Measurements from ENCODE around the gene DDX27.
"Not testable (repeated sequence)": the region's sequence is repeated elsewhere in the genome, so short reads cannot be mapped to it uniquely, and the experiment has no call there.

Gene DDX27

GRCh38 chr20:49219091-49219923, at the start of gene DDX27:
Gene DDX27 (plus strand): TSS chr20:49219416. CDS start chr20:49219449, 33 bp downstream.
- Mint-ChIP-seq H3K4me3 (peak within 1 kb of the TSS; percentile 99), H3K36me3 (ENCODE audit: low read depth) (peaks cover 43% of the 10 kb centered on the region), H3K27ac (peak within 1 kb of the TSS; percentile 98), H3K9me3 (no peaks in the 10 kb centered on the region), H3K4me1 (ENCODE audit: low read depth) (peaks cover 35% of the 10 kb centered on the region), H3K27me3 (peaks cover 3% of the 10 kb centered on the region)

DNA sequence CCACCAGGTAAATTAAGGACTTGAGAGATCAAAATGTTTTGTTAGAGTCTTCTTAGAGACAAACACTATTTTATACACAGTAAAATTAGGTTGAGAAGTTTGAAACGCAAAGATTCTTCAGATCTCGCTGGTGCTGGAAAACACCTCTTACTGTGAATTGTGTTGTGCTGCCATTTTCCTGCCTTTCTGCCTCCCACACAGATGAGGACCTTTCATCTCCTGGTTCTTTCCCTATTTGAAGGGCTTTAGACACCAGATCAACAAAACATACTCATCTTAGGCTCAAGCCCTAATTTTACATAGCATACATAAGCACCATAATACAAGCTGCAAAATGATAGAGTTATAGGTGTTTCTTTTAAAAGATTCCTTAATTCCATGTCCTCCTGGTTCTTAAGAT, 49.7 kb upstream of the DDX27 start:
- H3K27me3 Mint-ChIP-seq, result no peaks in the 10 kb centered on the region
- H3K4me3 Mint-ChIP-seq, result no peak overlapping the region
- H3K27ac Mint-ChIP-seq, result peak overlapping the region; percentile 24
- peaks cover 64% of the 10 kb centered on the region for H3K4me1 Mint-ChIP-seq (ENCODE audit: low read depth)
- peaks cover 51% of the 10 kb centered on the region for H3K36me3 Mint-ChIP-seq (ENCODE audit: low read depth)
- H3K9me3 Mint-ChIP-seq, result no peaks in the 10 kb centered on the region

- Mint-ChIP-seq H3K27ac (no peak overlapping the region), H3K27me3 (no peaks in the 10 kb centered on the region), H3K36me3 (ENCODE audit: low read depth) (peaks cover 48% of the 10 kb centered on the region), H3K4me1 (ENCODE audit: low read depth) (peaks cover 61% of the 10 kb centered on the region), H3K4me3 (no peak overlapping the region), H3K9me3 (no peaks in the 10 kb centered on the region)
Measured at GRCh38 chr20:49170714-49171113, 48.5 kb upstream of the DDX27 start.

DNA sequence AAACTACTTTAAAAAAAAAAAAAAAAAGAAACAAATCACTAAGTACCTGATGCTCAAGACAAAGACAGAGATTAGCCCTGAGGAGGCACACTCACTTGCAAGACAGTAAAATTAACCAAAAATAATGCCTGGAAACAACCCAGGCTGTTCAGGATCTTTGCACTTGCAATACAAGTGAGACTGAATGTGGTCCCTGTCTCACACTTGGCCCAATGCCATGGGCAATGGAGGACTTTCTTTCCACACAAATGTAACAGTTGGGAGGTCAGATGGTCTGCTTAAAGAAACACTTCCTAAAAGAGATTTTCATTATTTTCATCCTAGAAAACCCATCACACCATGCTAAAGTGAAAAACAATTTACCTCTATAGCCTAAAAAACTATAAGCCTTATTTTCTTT, 47.3 kb upstream of the DDX27 start:
- Mint-ChIP-seq H3K27ac (no peak overlapping the region), H3K36me3 (ENCODE audit: low read depth) (peaks cover 53% of the 10 kb centered on the region), H3K27me3 (no peaks in the 10 kb centered on the region), H3K9me3 (no peaks in the 10 kb centered on the region), H3K4me3 (no peak overlapping the region), H3K4me1 (ENCODE audit: low read depth) (peaks cover 49% of the 10 kb centered on the region)

GRCh38 chr20:49172413-49172812, 46.8 kb upstream of the DDX27 start:
- H3K4me1 Mint-ChIP-seq (ENCODE audit: low read depth), result peaks cover 44% of the 10 kb centered on the region
- H3K27me3 Mint-ChIP-seq, result no peaks in the 10 kb centered on the region
- H3K27ac Mint-ChIP-seq, result no peak overlapping the region
- peaks cover 53% of the 10 kb centered on the region for H3K36me3 Mint-ChIP-seq (ENCODE audit: low read depth)
- H3K9me3 Mint-ChIP-seq, result no peaks in the 10 kb centered on the region
- no peak overlapping the region for H3K4me3 Mint-ChIP-seq

DNA sequence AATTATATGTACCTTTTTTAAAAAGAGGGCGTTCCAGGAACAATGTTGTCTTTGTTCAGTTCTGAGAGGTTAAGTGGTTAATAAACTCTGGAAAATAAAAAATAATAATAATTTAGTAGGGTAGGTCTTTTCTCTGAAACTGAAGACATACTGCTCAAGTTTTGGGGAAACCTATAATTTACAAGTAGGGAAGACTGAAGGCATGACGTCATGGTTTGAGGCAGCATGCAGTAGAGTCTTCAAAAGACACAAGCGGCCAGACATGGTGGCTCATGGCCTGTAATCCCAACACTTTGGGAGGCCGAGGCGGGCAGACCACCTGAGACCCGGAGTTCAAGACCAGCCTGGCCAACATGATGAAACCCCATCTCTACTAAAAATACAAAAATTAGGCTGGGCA, 45.0 kb upstream of the DDX27 start:
- H3K27ac Mint-ChIP-seq, result no peak overlapping the region
- no peak overlapping the region for H3K4me3 Mint-ChIP-seq
- H3K4me1 Mint-ChIP-seq (ENCODE audit: low read depth), result peaks cover 38% of the 10 kb centered on the region
- peaks cover 52% of the 10 kb centered on the region for H3K36me3 Mint-ChIP-seq (ENCODE audit: low read depth)
- no peaks in the 10 kb centered on the region for H3K9me3 Mint-ChIP-seq
- H3K27me3 Mint-ChIP-seq, result no peaks in the 10 kb centered on the region

- Mint-ChIP-seq H3K27ac (peak overlapping the region; percentile 1), H3K36me3 (ENCODE audit: low read depth) (peaks cover 27% of the 10 kb centered on the region), H3K27me3 (no peaks in the 10 kb centered on the region), H3K4me1 (ENCODE audit: low read depth) (peaks cover 65% of the 10 kb centered on the region), H3K4me3 (no peak overlapping the region), H3K9me3 (no peaks in the 10 kb centered on the region)
Measured at GRCh38 chr20:49179368-49180277, 39.6 kb upstream of the DDX27 start.

GRCh38 chr20:49181265-49181877, 37.8 kb upstream of the DDX27 start:
- H3K27me3 Mint-ChIP-seq, result no peaks in the 10 kb centered on the region
- peaks cover 83% of the 10 kb centered on the region for H3K4me1 Mint-ChIP-seq (ENCODE audit: low read depth)
- no peak overlapping the region for H3K27ac Mint-ChIP-seq
- peaks cover 37% of the 10 kb centered on the region for H3K36me3 Mint-ChIP-seq (ENCODE audit: low read depth)
- H3K9me3 Mint-ChIP-seq, result no peaks in the 10 kb centered on the region
- H3K4me3 Mint-ChIP-seq, result no peak overlapping the region

DNA sequence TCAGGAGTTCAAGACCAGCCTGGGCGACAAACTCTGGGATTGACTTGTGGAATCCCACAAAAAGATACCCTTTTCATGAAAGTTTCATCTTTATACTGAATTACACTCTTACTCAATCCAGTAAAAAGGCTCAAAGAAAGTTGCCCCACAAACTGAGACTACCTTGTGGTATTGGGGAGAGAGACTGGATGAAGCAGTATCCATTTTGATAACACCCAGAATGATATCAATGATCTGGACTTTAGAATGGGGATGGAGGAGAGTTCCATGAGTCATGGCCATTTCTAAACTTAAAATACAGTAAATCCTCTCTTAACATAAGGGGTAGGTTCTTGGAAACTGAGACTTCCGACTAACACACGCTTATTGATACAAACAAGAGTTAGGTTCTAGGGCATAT, 35.8 kb upstream of the DDX27 start:
- H3K9me3 Mint-ChIP-seq, result no peaks in the 10 kb centered on the region
- H3K4me1 Mint-ChIP-seq (ENCODE audit: low read depth), result peaks cover 77% of the 10 kb centered on the region
- H3K27me3 Mint-ChIP-seq, result no peaks in the 10 kb centered on the region
- H3K36me3 Mint-ChIP-seq (ENCODE audit: low read depth), result peaks cover 29% of the 10 kb centered on the region
- H3K4me3 Mint-ChIP-seq, result peak overlapping the region; percentile 27
- peak overlapping the region; percentile 26 for H3K27ac Mint-ChIP-seq

DNA sequence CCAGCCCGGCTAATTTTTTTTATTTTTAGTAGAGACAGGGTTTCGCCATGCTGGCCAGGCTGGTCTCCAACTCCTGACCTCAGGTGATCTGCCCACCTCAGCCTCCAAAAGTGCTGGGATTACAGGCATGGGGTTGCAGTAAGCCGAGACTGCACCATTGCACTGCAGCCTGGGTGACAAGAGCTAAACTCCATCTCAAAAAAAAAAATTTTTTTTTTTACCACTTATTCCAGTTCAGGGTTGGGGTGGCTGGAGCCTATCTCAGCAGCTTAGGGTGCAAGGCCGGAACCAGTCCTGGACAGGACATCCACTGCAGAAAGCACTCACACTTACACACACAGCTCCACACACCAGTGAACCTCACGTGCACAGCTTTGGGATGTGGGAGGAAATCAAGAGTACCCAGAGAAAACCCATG, 35.1 kb upstream of the DDX27 start:
- Mint-ChIP-seq H3K36me3 (ENCODE audit: low read depth) (peaks cover 29% of the 10 kb centered on the region), H3K4me3 (peak overlapping the region; percentile 30), H3K4me1 (ENCODE audit: low read depth) (peaks cover 75% of the 10 kb centered on the region), H3K27ac (peak overlapping the region; percentile 45)
- not testable (repeated sequence) for H3K9me3 Mint-ChIP-seq, H3K27me3 Mint-ChIP-seq

DNA sequence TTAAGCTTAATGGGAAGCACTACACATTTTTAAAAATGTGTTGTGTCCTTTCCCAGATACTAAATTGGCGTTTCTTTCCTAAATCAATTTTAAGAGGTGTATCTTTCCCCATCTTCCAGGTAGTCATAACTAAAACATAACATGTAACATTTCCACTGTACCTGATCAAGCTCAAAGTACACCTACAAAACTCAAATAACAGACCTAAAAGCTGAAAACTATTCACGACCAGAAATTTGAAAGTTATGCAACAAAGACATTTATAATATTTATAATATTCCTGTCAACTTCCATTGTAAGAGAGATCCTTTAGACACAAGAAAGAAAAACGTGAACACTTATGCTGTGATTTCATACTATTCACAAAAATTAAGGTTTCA, 34.5 kb upstream of the DDX27 start:
- peak overlapping the region; percentile 92 for H3K4me3 Mint-ChIP-seq
- peaks cover 29% of the 10 kb centered on the region for H3K36me3 Mint-ChIP-seq (ENCODE audit: low read depth)
- H3K27ac Mint-ChIP-seq, result peak overlapping the region; percentile 45
- peaks cover 69% of the 10 kb centered on the region for H3K4me1 Mint-ChIP-seq (ENCODE audit: low read depth)
- H3K9me3 Mint-ChIP-seq, result no peaks in the 10 kb centered on the region
- no peaks in the 10 kb centered on the region for H3K27me3 Mint-ChIP-seq

DNA sequence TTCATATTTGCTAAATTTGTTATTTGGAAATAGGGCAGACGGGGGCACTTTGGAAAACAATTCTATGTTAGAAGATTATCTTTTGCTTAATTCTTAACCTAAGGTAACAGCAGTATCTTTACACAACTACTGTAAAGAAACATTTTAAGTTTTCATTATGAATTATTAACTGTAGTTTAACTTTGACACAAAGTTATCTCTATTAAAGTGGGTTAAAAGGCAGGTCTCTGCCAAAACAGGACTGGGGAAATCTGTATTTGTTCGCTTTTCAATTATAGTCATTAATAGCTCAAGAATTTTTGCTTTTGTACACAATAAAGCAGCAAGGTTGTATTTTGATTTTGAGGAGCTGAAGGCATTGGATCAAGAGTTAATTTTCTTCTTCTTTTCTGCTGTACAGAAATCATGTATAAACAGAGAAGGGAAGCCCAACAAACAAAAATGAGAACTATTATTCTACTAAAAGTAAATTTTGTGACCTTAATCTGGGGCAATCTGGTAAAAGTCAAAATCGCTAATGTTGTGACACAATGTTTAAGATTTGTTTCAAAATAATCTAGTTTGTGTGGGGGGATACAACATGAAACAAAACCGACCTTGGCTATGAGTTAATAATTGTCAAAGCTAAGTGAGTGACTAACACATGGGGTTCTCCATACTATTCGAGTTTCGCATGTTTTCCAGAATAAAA, 34.0 kb upstream of the DDX27 start:
- Mint-ChIP-seq H3K9me3 (no peaks in the 10 kb centered on the region), H3K27ac (peak overlapping the region; percentile 65), H3K36me3 (ENCODE audit: low read depth) (peaks cover 29% of the 10 kb centered on the region), H3K4me1 (ENCODE audit: low read depth) (peaks cover 63% of the 10 kb centered on the region), H3K4me3 (peak overlapping the region; percentile 92), H3K27me3 (peaks cover 2% of the 10 kb centered on the region)

DNA sequence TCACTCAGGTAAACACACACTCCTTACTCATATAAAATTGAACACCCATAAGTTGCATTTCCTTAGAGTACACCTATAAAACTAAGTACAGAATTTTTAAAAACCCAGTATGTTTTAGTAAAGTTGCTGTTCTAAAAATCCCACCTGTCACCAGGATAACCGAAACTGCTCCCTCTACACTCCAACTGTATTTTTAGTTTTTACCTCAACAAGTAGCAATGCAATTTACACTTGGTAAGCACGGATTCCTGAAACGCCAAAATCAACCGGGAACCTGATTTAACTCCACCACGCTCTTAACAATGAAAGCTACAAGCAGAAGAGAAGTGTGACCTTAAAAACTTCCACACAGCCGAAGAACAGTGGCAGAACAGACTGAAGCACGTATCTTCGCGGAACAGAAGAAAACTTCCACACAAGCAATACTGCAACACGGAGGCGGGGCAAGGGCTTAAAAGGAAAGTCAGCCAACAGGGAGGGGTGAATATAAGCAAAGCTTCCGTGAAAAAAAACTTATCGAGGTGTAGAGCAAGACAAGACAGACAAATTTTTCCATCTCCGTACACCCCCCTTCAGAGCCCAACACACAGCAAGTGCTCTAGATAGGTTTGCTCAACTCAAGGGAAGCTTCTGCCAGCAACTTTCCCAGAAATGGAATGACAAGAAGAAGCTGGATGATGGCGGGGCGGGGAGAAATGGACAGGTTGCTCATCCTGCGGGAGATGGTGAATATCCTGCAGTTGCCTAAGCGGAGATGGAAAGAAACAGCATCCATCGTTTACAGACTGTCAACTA, 32.5 kb upstream of the DDX27 start:
- H3K27me3 Mint-ChIP-seq, result peaks cover 6% of the 10 kb centered on the region
- peaks cover 48% of the 10 kb centered on the region for H3K4me1 Mint-ChIP-seq (ENCODE audit: low read depth)
- peaks cover 29% of the 10 kb centered on the region for H3K36me3 Mint-ChIP-seq (ENCODE audit: low read depth)
- no peaks in the 10 kb centered on the region for H3K9me3 Mint-ChIP-seq
- peak overlapping the region; percentile 91 for H3K27ac Mint-ChIP-seq
- peak overlapping the region; percentile 92 for H3K4me3 Mint-ChIP-seq
